AG04450 (cell line): ENCODE measurements around the gene OXSR1. TPM values are rescaled to one million over a fixed set of nuclear protein-coding genes. Genes with fewer than 3 reads are reported as not detected.
A peak's percentile ranks its signal among the peaks of the same experiment; 100 is the strongest.

Source experiments
- CTCF ChIA-PET: fragments of 300-600, 350-600 bp; formaldehyde crosslinking; extraction: SDS; loops from one replicate; lab custom pipeline; 2022; ENCODE audit warnings: antibody characterized with exemption, inconsistent platforms; lab: Charles Lee
- POLR2A ChIA-PET: fragments of 350-600 bp; formaldehyde crosslinking; extraction: SDS; loops from one replicate; lab custom pipeline; 2021; ENCODE audit warnings: antibody characterized with exemption, inconsistent platforms; lab: Yijun Ruan, JAX
- DNase-seq: peaks from one replicate; pipeline ENCODE4 v3.0.0-alpha.2; 2011; ENCODE audit warnings: low read depth, low spot score
- H3K27ac ChIP-seq: one replicate; pipeline ENCODE4 v1.5.1; 2012; ENCODE audit warnings: low read depth, low read length, control low read depth
- H3K27me3 ChIP-seq: one replicate; pipeline ENCODE4 v1.6.0; 2012; ENCODE audit warnings: low read length; ENCODE audit not compliant: control insufficient read depth, insufficient read depth
- H3K4me3 ChIP-seq: 2 replicates; pipeline ENCODE4 v1.5.1; 2011; ENCODE audit warnings: mild to moderate bottlenecking, low read depth, low read length, control low read depth
- H3K9me3 ChIP-seq: 2 replicates; pipeline ENCODE4 v1.5.1; 2012; ENCODE audit warnings: low read length; ENCODE audit not compliant: control insufficient read depth, insufficient read depth
- polyA plus RNA-seq: library from polyadenylated mRNA; depleted of rRNA; stranded (reverse); fragments of >200 nt; gene quantifications from 2 replicates; pipeline ENCODE4 v1.2.3, GENCODE V29; 2011
- TF ChIP-seq, protein P1 (sequence below): IDR thresholded peaks from 2 replicates; pipeline ENCODE4 v1.5.1; 2011; ENCODE audit warnings: low read depth, low read length, control low read depth, inconsistent platforms

The OXSR1 gene
- polyA plus RNA-seq, 1 experiment, result 42.3 TPM

- POLR2A ChIA-PET, result no interaction called here
- DNase-seq, result no peak
- TF ChIP-seq, protein P1, sequence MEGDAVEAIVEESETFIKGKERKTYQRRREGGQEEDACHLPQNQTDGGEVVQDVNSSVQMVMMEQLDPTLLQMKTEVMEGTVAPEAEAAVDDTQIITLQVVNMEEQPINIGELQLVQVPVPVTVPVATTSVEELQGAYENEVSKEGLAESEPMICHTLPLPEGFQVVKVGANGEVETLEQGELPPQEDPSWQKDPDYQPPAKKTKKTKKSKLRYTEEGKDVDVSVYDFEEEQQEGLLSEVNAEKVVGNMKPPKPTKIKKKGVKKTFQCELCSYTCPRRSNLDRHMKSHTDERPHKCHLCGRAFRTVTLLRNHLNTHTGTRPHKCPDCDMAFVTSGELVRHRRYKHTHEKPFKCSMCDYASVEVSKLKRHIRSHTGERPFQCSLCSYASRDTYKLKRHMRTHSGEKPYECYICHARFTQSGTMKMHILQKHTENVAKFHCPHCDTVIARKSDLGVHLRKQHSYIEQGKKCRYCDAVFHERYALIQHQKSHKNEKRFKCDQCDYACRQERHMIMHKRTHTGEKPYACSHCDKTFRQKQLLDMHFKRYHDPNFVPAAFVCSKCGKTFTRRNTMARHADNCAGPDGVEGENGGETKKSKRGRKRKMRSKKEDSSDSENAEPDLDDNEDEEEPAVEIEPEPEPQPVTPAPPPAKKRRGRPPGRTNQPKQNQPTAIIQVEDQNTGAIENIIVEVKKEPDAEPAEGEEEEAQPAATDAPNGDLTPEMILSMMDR, result no peak
- no peak overlapping the region for H3K27ac ChIP-seq
- no peak overlapping the region for H3K4me3 ChIP-seq
- CTCF ChIA-PET, result no interaction called here
- no peaks in the 10 kb centered on the region for H3K27me3 ChIP-seq
- H3K9me3 ChIP-seq, result no peaks in the 10 kb centered on the region
Observed at GRCh38 chr3:38276917-38277630, 111.7 kb downstream of the OXSR1 start.

DNA sequence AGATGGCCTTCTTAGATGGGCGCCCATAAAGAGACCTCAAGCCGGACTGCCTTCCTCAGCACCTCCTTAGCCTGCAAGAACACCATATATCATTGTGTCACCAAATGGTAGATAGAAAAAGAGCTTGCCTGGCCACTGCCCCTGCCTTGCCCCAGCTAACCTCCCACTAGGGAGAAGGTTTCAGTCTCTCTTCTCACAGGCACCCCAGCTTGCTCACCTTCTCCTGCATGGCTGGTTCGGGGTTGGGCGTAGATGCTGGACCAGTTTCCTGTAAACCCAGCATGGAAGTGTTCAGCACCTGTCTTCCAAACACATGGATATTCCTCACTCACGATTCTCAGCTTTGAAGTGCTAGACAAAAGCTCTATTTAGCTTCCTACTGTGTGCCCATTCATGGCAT, 113.5 kb downstream of the OXSR1 start:
- TF ChIP-seq, protein P1, result no peak
- H3K4me3 ChIP-seq, result no peak overlapping the region
- ChIA-PET POLR2A (no interaction called here), CTCF (interaction anchor here (0.6 to 1.3 kb wide), 4 partner anchors 9 to 200 kb away, joined by 3 to 10 read pairs (median 5); partner anchors contain the start of gene XYLB)
- H3K27me3 ChIP-seq, result no peaks in the 10 kb centered on the region
- no peak for DNase-seq
- no peak overlapping the region for H3K27ac ChIP-seq
- H3K9me3 ChIP-seq, result no peaks in the 10 kb centered on the region

DNA sequence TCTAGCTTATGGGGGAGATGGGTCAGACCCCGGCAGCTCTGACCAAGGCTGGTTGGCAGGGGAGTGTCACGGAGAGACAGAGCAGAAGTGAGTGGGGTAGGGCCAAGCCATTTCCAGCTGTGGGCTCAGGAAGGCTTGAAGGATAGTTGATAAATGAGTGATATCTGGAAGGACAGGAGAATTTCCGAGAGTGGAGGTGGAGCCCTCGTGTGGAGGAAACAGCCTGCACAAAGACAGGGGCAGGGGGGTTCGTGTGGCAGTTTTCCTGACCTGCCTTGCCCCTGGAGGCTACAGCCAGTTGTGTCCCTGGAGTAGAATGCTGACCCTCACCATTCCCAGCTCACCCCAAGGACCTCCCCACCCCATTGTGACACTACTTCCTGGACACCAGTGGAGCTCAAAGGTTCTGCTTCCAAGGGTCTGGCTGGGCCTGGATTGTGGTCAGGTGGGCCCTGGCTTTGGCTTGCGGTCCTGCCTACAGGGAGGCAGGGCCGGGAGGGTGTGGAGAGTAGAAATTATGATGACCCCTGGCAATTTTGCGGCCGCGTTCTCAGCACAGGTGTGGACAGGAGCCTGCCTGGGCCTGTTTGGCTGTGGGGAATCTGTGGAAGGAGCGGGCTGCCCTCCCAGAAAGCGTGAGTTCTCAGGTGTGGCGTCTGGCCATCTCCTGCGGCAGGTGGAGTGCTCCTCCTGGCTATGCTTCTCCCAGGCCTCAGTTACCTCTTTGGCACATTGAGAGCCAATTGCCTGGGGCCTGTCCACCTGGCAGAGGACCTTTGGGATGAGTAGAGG, 116.8 kb downstream of the OXSR1 start, which contains the start of gene SLC22A14:
Gene SLC22A14 (plus strand): TSS at position 400 of the 792 bp plus-strand sequence. CDS start 23,733 bp downstream, outside the sequence.
- Histone ChIP-seq H3K27ac (no peak within 1 kb of the TSS), H3K27me3 (no peaks in the 10 kb centered on the region), H3K9me3 (no peaks in the 10 kb centered on the region), H3K4me3 (no peak within 1 kb of the TSS)
- TF ChIP-seq, protein P1, result peak; percentile 15; the same call in 1 of the 2 replicates
- POLR2A ChIA-PET, result no interaction called here
- CTCF ChIA-PET, result no interaction called here
- no peak for DNase-seq

- ChIA-PET POLR2A (no interaction called here), CTCF (interaction anchor here (2.0 kb wide), 1 partner anchor 14 kb away, joined by 5 read pairs; no protein-coding TSS in a partner anchor)
- no peak overlapping the region for H3K27ac ChIP-seq
- TF ChIP-seq, protein P1, result no peak
- H3K9me3 ChIP-seq, result no peaks in the 10 kb centered on the region
- no peak overlapping the region for H3K4me3 ChIP-seq
- no peak for DNase-seq
- no peaks in the 10 kb centered on the region for H3K27me3 ChIP-seq
Observed at GRCh38 chr3:38283810-38284755, 118.7 kb downstream of the OXSR1 start.
